Thyroid gland (tissue), 4 donors: ENCODE results near the gene SH3GL1.

ENCODE experiments used
- CTCF ChIP-seq, 6 experiments: fragments of 200-600 bp in 3 of 6; fragments of 450-650 bp in 3 of 6; sonication (generic) in 3 of 6; IDR thresholded peaks; one replicate each; pipeline ENCODE4 v1.5.1; 2016 to 2019; ENCODE audit warnings: antibody characterized with exemption in 6 of 6, mild to moderate bottlenecking in 2 of 6, inconsistent platforms in 1 of 6, moderate library complexity in 1 of 6
- POLR2A ChIP-seq, 2 donors: fragments of 450-650 bp; IDR thresholded peaks; one replicate each; pipeline ENCODE4 v1.6.1; 2017; ENCODE audit warnings: antibody characterized with exemption in 2 of 2, mild to moderate bottlenecking in 2 of 2, moderate library complexity in 1 of 2

GRCh38 chr19:4429256-4429655 is 28.9 kb upstream of the SH3GL1 start:
- TF ChIP-seq CTCF (IDR thresholded peaks at IDR 0.05) = no peak
- TF ChIP-seq POLR2A (IDR thresholded peaks at IDR 0.05) = no peak
